ENCODE results near the gene CSTF3.

Gene CSTF3

DNA sequence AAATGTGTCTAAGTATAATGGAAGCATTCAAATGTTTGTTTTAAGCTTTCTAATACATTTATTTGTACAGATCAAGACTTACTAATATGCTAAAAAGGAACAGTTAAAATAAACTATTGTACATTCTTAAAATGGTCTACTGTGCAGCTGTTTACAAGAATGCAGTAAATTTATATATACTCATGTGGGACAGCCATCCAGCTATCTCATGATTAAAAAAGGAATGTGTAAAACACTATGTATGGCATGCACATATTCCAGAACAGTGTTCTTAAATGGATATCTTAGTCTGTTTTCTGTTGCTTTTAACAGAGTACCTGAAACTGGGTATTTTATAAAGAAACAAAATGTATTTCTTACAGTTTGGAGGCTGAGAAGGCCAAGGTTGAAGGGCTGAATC, 30.2 kb upstream of the CSTF3 start:
- TF ChIP-seq, protein P1, sequence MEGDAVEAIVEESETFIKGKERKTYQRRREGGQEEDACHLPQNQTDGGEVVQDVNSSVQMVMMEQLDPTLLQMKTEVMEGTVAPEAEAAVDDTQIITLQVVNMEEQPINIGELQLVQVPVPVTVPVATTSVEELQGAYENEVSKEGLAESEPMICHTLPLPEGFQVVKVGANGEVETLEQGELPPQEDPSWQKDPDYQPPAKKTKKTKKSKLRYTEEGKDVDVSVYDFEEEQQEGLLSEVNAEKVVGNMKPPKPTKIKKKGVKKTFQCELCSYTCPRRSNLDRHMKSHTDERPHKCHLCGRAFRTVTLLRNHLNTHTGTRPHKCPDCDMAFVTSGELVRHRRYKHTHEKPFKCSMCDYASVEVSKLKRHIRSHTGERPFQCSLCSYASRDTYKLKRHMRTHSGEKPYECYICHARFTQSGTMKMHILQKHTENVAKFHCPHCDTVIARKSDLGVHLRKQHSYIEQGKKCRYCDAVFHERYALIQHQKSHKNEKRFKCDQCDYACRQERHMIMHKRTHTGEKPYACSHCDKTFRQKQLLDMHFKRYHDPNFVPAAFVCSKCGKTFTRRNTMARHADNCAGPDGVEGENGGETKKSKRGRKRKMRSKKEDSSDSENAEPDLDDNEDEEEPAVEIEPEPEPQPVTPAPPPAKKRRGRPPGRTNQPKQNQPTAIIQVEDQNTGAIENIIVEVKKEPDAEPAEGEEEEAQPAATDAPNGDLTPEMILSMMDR (IDR thresholded peaks at IDR 0.05; ENCODE audit: low read depth, low read length): no peak
- no peak overlapping the region for H3K4me3 ChIP-seq (ENCODE audit: low read depth, low read length)

DNA sequence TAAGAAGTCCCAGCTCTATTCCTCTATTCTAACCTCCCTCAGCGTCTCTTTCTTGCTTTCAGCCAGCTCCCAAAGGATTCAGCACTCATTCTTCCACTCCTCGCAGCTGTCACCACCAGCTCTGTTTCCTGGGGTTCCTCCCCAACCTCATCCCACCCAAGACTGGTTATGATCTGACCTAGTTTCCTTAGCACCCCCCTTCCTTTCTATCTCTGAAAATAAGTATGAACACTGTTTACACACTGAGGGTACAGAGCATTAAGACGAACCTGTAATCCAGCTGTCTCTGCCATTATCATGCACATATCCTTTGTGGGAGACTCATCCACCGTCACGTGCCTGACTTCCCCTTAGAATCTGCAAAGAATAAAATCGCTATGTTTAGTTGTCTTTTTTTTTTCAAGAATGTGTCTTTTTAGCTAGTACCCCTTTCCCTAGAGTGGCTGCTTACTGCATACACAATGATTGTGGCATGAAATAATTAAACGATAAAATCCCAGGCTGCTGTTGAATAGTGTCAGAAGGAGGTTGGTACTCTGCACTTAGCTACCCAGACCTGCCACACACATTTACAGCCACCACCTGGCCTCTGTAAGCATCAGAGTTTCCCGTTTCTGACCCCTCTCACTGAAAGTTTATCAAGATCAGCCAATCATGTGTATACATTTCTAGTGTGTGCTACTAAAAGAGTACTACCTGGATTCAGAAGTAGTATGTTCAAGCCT, 26.9 kb upstream of the CSTF3 start:
- TF ChIP-seq, protein P1 (IDR thresholded peaks at IDR 0.05; ENCODE audit: low read depth, low read length): no peak
- H3K4me3 ChIP-seq (ENCODE audit: low read depth, low read length): no peak overlapping the region

DNA sequence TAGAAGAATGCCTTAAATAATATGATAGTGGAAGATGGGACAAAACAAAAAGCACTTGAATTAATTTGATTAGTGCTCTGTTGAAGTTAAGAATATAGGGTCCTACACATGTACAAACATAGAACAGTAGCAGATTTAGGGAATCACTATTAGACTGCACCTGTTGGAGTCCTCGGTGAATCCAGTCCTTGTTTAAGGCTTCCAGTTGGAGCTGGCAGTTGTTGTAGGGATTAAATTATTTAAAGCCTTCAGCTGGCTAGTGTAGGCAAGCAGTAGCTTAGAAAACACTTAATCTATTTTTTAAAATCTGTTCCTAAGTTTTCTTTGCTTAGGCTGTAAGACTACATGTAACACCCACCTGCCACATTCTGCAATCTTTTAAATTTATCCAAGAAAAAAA, 24.5 kb upstream of the CSTF3 start:
- TF ChIP-seq, protein P1 (IDR thresholded peaks at IDR 0.05; ENCODE audit: low read depth, low read length): no peak

DNA sequence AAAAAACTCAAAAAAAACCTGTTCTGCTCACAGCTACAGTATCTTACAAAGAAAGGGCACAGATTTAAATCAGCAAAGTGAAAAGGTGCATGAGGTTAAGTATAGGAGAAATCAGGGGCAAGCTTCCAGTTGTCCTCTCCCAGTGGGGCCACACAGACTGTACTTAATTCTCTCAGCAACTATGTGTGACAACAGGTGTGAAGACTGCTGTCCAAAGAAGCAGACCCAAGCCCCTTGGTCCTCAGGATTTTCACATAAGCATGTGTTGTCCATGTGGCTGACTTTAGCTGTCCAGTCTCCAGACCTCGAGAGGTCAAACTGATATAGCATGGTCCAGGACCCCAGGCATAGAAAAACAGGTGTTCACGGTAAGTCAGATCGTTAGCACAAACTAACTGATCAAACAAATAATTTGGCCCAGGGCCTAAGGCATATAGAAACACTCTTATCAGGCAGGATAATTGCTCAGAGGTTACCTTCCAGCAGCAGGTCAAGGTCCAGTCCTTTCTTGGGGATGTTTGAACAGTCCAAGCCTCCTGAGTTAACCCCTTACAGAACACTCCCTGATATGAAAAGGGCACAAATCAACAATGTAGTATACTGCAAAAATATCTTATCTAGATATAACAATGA, 21.1 kb upstream of the CSTF3 start:
- TF ChIP-seq, protein P1 (IDR thresholded peaks at IDR 0.05; ENCODE audit: low read depth, low read length): no peak
- H3K4me3 ChIP-seq (ENCODE audit: low read depth, low read length): no peak overlapping the region

More for the DNA sequence above, 24.5 kb upstream of the CSTF3 start:
- no peak overlapping the region for H3K4me3 ChIP-seq (ENCODE audit: low read depth, low read length)

DNA sequence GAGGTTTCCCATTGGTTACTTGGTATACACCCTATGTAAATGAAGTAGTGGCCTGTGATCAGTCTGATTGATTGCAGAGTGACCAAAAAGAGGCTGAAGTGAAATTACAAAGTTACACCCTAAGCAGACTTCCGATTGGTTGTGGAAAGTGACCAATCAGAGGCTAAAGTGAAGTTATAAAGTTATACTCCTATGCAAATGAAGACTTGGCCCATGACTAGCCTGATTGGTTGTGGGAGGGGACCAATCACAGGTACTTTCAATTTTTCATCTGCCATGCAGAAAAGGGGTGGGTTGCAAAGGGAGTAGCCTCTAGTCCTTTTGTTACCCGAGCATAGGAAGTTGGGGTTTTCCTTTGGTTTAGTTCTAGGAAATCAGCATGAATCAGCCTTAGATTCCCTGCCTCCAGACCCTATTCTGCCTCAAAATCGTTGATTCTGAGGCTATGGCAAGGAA, 18.1 kb upstream of the CSTF3 start:
- TF ChIP-seq, protein P1 (IDR thresholded peaks at IDR 0.05; ENCODE audit: low read depth, low read length): no peak

DNA sequence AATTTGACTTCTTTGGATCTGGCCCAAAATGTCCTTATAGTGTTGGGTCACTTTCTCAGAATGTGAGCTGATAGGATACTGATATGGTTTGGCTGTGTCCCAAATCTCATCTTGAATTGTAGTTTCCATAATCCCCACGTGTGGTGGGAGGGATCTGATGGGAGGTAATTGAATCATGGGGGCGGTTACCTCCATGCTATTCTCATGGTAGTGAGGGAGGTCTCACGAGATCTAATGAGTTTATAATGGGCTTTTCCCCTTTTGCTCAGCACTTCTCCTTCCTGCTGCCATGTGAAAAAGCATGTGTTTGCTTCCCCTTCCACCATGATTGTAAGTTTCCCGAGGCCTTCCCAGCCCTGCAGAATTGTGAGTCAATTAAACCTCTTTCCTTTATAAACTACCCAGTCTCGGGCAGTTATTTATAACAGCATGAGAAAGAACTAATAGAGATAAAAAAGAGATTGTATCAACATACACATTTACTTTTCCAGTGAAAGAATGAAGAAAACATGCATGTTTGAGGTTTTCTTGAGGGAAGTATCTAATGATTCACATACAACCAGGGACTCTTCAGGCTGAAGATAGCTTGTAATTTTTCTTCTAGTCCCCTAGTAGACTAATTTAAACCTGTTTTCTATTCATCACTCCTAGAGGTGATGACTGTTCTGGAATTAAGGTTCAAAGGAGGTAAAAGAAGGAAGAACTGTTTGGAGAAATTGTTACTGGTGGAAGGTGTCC, 17.3 kb upstream of the CSTF3 start:
- TF ChIP-seq, protein P1 (IDR thresholded peaks at IDR 0.05; ENCODE audit: low read depth, low read length): no peak
- H3K4me3 ChIP-seq (ENCODE audit: low read depth, low read length): no peak overlapping the region

More for the DNA sequence above, 18.1 kb upstream of the CSTF3 start:
- no peak overlapping the region for H3K4me3 ChIP-seq (ENCODE audit: low read depth, low read length)
